B cell (primary cell): ENCODE data around the gene CROCC. TPM values are rescaled to one million over a fixed set of nuclear protein-coding genes. Genes with fewer than 3 reads are reported as not detected.

Source experiments
- ATAC-seq: fragments of 200-7000 bp; cut with Tn5 transposase; one replicate; pipeline ENCODE4 v1.10.0; 2021; ENCODE audit warnings: low read depth, mild to moderate bottlenecking, moderate number of reproducible peaks, moderate library complexity
- CTCF ChIA-PET: fragments of 350-600 bp; sonication (Branson Sonifier 250); formaldehyde crosslinking; loops from one replicate; lab custom pipeline; 2021; ENCODE audit warnings: antibody characterized with exemption, inconsistent platforms; lab: Charles Lee
- POLR2A ChIA-PET: fragments of 350-600 bp; sonication (Branson Sonifier 250); formaldehyde crosslinking; loops from one replicate; lab custom pipeline; 2021; ENCODE audit warnings: antibody characterized with exemption; lab: Charles Lee
- DNase-seq: peaks from one replicate; pipeline ENCODE4 v3.0.0; 2013
- H2AFZ ChIP-seq: 2 replicates; pipeline ENCODE4 v1.6.1; 2012; ENCODE audit warnings: mild to moderate bottlenecking, low read depth, low read length; ENCODE audit not compliant: insufficient read depth, poor library complexity, severe bottlenecking
- H3K27ac ChIP-seq, 2 donors: 1 replicate in 1 of 2; 2 replicates in 1 of 2; pipeline ENCODE4 v1.5.1; 2012 to 2013; ENCODE audit warnings: low read length in 2 of 2, mild to moderate bottlenecking in 2 of 2, moderate library complexity in 1 of 2
- H3K27me3 ChIP-seq, 4 experiments: fragments of 200-600 bp in 1 of 4; sonication (generic) in 1 of 4; replicated peaks in 1 of 4; 1 replicate in 2 of 4; 2 replicates in 2 of 4; pipeline versions ENCODE4 v1.6.1 to v1.7.0; 2013 to 2016; ENCODE audit warnings: low read length in 3 of 4, mild to moderate bottlenecking in 2 of 4, mixed read lengths in 1 of 4, moderate library complexity in 1 of 4; ENCODE audit not compliant: insufficient read depth in 4 of 4, control insufficient read depth in 3 of 4; ENCODE audit errors: control extremely low read depth in 1 of 4
- H3K36me3 ChIP-seq, 2 experiments: replicated peaks in 1 of 2; 1 replicate in 1 of 2; 2 replicates in 1 of 2; pipeline versions ENCODE4 v1.6.1 to v1.7.1; 2013; ENCODE audit warnings: low read length in 1 of 2; ENCODE audit not compliant: insufficient read depth in 2 of 2, control insufficient read depth in 1 of 2; ENCODE audit errors: control extremely low read depth in 1 of 2, extremely low read depth in 1 of 2
- H3K4me1 ChIP-seq, 2 donors: fragments of 200-600 bp in 1 of 2; sonication (generic) in 1 of 2; 1 replicate in 1 of 2; 2 replicates in 1 of 2; pipeline versions ENCODE4 v1.5.1 to v1.6.1; 2013 to 2017; ENCODE audit warnings: low read length in 2 of 2; ENCODE audit not compliant: control insufficient read depth in 2 of 2, insufficient read depth in 2 of 2
- H3K4me2 ChIP-seq: replicated peaks from 2 replicates; pipeline ENCODE3; 2012; ENCODE audit warnings: mild to moderate bottlenecking, low read depth, low read length; ENCODE audit not compliant: poor library complexity, severe bottlenecking
- H3K4me3 ChIP-seq, 5 experiments: fragments of 200-600 bp in 1 of 5; sonication (generic) in 1 of 5; 1 replicate in 3 of 5; 2 replicates in 2 of 5; pipeline versions ENCODE4 v1.5.1 to v1.7.0; 2011 to 2016; ENCODE audit warnings: low read length in 4 of 5, mild to moderate bottlenecking in 4 of 5, low read depth in 2 of 5, control low read depth in 1 of 5, moderate library complexity in 1 of 5; ENCODE audit not compliant: insufficient read depth in 1 of 5; ENCODE audit errors: control extremely low read depth in 1 of 5, extremely low read depth in 1 of 5
- H3K79me2 ChIP-seq: fragments of 200-600 bp; sonication (generic); one replicate; pipeline ENCODE4 v1.6.0; 2016; ENCODE audit warnings: low read length; ENCODE audit not compliant: control insufficient read depth, insufficient read depth
- H3K9ac ChIP-seq: fragments of 200-600 bp; sonication (generic); 2 replicates; pipeline ENCODE4 v1.6.1; 2017; ENCODE audit warnings: mild to moderate bottlenecking, low read length, moderate library complexity
- H3K9me3 ChIP-seq, 3 donors: one replicate each; pipeline versions ENCODE4 v1.6.1 to v1.7.1; 2013; ENCODE audit warnings: low read length in 2 of 3; ENCODE audit not compliant: control insufficient read depth in 2 of 3, insufficient read depth in 1 of 3; ENCODE audit errors: control extremely low read depth in 1 of 3
- H4K20me1 ChIP-seq: 2 replicates; pipeline ENCODE4 v1.6.0; 2012; ENCODE audit warnings: mild to moderate bottlenecking, low read length; ENCODE audit not compliant: insufficient read depth, control insufficient read depth, poor library complexity, severe bottlenecking
- H3K27ac Mint-ChIP-seq: one replicate; pipeline ENCODE4 v1.8.0; 2021; ENCODE audit warnings: mixed read lengths
- H3K27me3 Mint-ChIP-seq: one replicate; pipeline ENCODE4 v1.8.0; 2021; ENCODE audit warnings: mixed read lengths
- H3K4me1 Mint-ChIP-seq: one replicate; pipeline ENCODE4 v1.8.0; 2021; ENCODE audit warnings: mixed read lengths
- H3K4me3 Mint-ChIP-seq: one replicate; pipeline ENCODE4 v1.8.0; 2021; ENCODE audit warnings: mixed read lengths
- H3K9me3 Mint-ChIP-seq: one replicate; pipeline ENCODE4 v1.8.0; 2022; ENCODE audit warnings: mixed read lengths; ENCODE audit not compliant: insufficient read depth
- EZH2 ChIP-seq: IDR thresholded peaks from 2 replicates; pipeline ENCODE4 v1.6.1; 2012; ENCODE audit warnings: borderline replicate concordance, low read depth, mild to moderate bottlenecking, moderate library complexity, low read length; ENCODE audit not compliant: insufficient read depth, poor library complexity, severe bottlenecking
- WGBS: methylation state at CpG from one replicate; pipeline ENCODE4 v1.1.5; 2013; ENCODE audit warnings: missing lambda C conversion rate; ENCODE audit not compliant: insufficient coverage; 5-methylcytosine and 5-hydroxymethylcytosine counted together
- intact Hi-C: fragments of 100-400 bp; cut with micrococcal nuclease; formaldehyde crosslinking; loops from one replicate; pipeline ENCODE4 v1.10.0; 2022
- polyA plus RNA-seq: library from polyadenylated mRNA; depleted of rRNA; stranded (reverse); fragments of >200 nt; gene quantifications from 2 replicates; pipeline ENCODE4 v1.2.3, GENCODE V29; 2012
- total RNA-seq, 2 donors: library from RNA; stranded (reverse); fragments of 120-200 nt in 1 of 2; gene quantifications; 1 replicate in 1 of 2; 2 replicates in 1 of 2; pipeline versions ENCODE4 v1.2.3 to v1.2.4, GENCODE V29; 2013 to 2022
- TF ChIP-seq, protein P1 (sequence below): fragments of 200-600 bp; IDR thresholded peaks from one replicate; pipeline ENCODE4 v1.8.0; 2022; ENCODE audit warnings: antibody characterized with exemption, mild to moderate bottlenecking

Gene CROCC
- total and polyA plus RNA-seq, 2 donors (not counting 1 experiment from before 2014, with no cell fraction given): 66.2 to 120 TPM

DNA sequence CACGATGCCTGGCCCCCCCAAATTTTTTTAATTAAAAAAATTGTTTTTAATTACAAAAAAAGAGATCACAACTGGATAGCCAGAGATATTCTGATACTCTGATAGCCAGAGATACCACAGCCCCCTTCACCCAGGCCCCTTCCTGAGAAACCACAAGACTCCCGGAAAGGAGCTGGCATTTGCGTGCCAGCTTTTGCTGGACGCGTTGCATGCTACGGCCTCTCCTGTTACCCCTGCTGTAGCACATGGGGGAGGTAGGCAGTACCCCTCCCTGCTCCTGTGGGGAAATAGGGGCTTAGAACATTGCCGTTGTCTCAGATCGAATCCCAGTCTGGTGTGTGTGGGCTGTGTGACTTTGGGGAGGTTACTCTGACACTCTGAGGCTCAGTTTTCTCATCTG, 36.0 kb downstream of the CROCC start:
- H3K9me3 ChIP-seq: no peaks in the 10 kb centered on the region
- no peaks in the 10 kb centered on the region for H3K36me3 ChIP-seq
- H3K4me2 ChIP-seq: no peak overlapping the region
- H3K27ac Mint-ChIP-seq: no peak overlapping the region
- H3K27me3 ChIP-seq: no peaks in the 10 kb centered on the region
- H2AFZ ChIP-seq: no peak overlapping the region
- H3K4me3 ChIP-seq: no peak overlapping the region
- no peaks in the 10 kb centered on the region for H3K9me3 Mint-ChIP-seq
- 62% methylated on average over 5 of the region's 8 CpGs for WGBS
- H3K4me3 Mint-ChIP-seq: no peak overlapping the region
- no peaks in the 10 kb centered on the region for H3K27me3 Mint-ChIP-seq
- CTCF ChIA-PET: no interaction called here
- intact Hi-C loops: no loop called here
- no peaks in the 10 kb centered on the region for H4K20me1 ChIP-seq
- H3K27ac ChIP-seq: no peak overlapping the region
- no peak overlapping the region for H3K9ac ChIP-seq
- H3K79me2 ChIP-seq: no peaks in the 10 kb centered on the region
- ATAC-seq (no peak), DNase-seq (no peak)
- POLR2A ChIA-PET: no interaction called here
- H3K4me1 ChIP-seq: peaks cover 4 to 10% of the 10 kb centered on the region in 2 donors
- peaks cover 9% of the 10 kb centered on the region for H3K4me1 Mint-ChIP-seq
- TF ChIP-seq, protein P1, sequence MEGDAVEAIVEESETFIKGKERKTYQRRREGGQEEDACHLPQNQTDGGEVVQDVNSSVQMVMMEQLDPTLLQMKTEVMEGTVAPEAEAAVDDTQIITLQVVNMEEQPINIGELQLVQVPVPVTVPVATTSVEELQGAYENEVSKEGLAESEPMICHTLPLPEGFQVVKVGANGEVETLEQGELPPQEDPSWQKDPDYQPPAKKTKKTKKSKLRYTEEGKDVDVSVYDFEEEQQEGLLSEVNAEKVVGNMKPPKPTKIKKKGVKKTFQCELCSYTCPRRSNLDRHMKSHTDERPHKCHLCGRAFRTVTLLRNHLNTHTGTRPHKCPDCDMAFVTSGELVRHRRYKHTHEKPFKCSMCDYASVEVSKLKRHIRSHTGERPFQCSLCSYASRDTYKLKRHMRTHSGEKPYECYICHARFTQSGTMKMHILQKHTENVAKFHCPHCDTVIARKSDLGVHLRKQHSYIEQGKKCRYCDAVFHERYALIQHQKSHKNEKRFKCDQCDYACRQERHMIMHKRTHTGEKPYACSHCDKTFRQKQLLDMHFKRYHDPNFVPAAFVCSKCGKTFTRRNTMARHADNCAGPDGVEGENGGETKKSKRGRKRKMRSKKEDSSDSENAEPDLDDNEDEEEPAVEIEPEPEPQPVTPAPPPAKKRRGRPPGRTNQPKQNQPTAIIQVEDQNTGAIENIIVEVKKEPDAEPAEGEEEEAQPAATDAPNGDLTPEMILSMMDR: no peak
- no peak for TF ChIP-seq EZH2

DNA sequence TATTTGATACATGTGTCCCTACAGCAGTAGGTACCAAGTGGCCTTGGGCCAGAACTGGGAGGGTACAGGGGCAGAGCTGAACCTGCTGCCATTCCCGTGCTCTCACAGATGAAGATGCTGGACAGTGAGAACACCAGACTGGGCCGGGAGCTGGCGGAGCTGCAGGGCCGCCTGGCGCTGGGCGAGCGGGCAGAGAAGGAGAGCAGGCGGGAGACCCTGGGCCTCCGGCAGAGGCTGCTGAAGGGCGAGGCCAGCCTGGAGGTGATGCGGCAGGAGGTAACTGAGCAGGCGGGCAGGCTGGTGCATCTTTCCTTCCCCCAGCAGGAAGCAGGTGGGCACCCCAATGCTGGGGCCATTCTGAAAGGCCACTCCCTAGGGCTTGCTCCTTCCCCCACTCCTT, 36.7 kb downstream of the CROCC start:
- no peaks in the 10 kb centered on the region for H3K27me3 Mint-ChIP-seq
- 96% methylated on average over 12 of the region's 12 CpGs for WGBS

More for the DNA sequence above, 36.7 kb downstream of the CROCC start:
- Histone ChIP-seq H2AFZ (no peak overlapping the region), H3K27ac (no peak overlapping the region), H3K4me2 (no peak overlapping the region), H3K79me2 (no peaks in the 10 kb centered on the region), H3K36me3 (no peaks in the 10 kb centered on the region), H4K20me1 (no peaks in the 10 kb centered on the region), H3K9ac (no peak overlapping the region), H3K4me3 (no peak overlapping the region), H3K27me3 (no peaks in the 10 kb centered on the region), H3K4me1 (peaks cover 4 to 10% of the 10 kb centered on the region in 2 donors), H3K9me3 (no peaks in the 10 kb centered on the region)
- peaks cover 9% of the 10 kb centered on the region for H3K4me1 Mint-ChIP-seq
- ATAC-seq: no peak
- ChIA-PET POLR2A (no interaction called here), CTCF (no interaction called here)
- intact Hi-C loops: no loop called here
- no peak overlapping the region for H3K27ac Mint-ChIP-seq
- TF ChIP-seq, protein P1: no peak
- no peak for TF ChIP-seq EZH2
- H3K4me3 Mint-ChIP-seq: no peak overlapping the region
- DNase-seq: no peak
- H3K9me3 Mint-ChIP-seq: no peaks in the 10 kb centered on the region
